Kidney epithelial cell (primary cell): Measurements from ENCODE around the gene PDCD6IP. TPM values are rescaled to one million over a fixed set of nuclear protein-coding genes. Genes with fewer than 3 reads are reported as not detected.
"Not testable (repeated sequence)": the region's sequence is repeated elsewhere in the genome, so short reads cannot be mapped to it uniquely, and the experiment has no call there.

ENCODE experiments used
- DNase-seq: peaks from one replicate; pipeline ENCODE4 v3.0.0-alpha.2; 2010; ENCODE audit warnings: low read depth
- H3K27me3 ChIP-seq: 2 replicates; pipeline ENCODE4 v1.6.0; 2011; ENCODE audit warnings: low read length; ENCODE audit not compliant: control insufficient read depth, insufficient read depth
- H3K36me3 ChIP-seq: 2 replicates; pipeline ENCODE4 v1.5.1; 2011; ENCODE audit warnings: low read length; ENCODE audit not compliant: control insufficient read depth, insufficient read depth
- H3K4me3 ChIP-seq: 2 replicates; pipeline ENCODE4 v1.5.1; 2011; ENCODE audit warnings: low read depth, mild to moderate bottlenecking, control low read depth, low read length
- total RNA-seq: library from RNA; depleted of rRNA; stranded (reverse); fragments of >200 nt; gene quantifications from 2 replicates; pipeline ENCODE4 v1.2.3, GENCODE V29; 2015
- TF ChIP-seq, protein P1 (sequence below): IDR thresholded peaks from 2 replicates; pipeline ENCODE4 v1.5.1; 2011; ENCODE audit warnings: mild to moderate bottlenecking, moderate library complexity, low read length, control low read depth, inconsistent platforms; ENCODE audit not compliant: insufficient read depth, poor library complexity, severe bottlenecking

Gene PDCD6IP
- total RNA-seq, 1 donor from 2014 or later, result 114 TPM

DNA sequence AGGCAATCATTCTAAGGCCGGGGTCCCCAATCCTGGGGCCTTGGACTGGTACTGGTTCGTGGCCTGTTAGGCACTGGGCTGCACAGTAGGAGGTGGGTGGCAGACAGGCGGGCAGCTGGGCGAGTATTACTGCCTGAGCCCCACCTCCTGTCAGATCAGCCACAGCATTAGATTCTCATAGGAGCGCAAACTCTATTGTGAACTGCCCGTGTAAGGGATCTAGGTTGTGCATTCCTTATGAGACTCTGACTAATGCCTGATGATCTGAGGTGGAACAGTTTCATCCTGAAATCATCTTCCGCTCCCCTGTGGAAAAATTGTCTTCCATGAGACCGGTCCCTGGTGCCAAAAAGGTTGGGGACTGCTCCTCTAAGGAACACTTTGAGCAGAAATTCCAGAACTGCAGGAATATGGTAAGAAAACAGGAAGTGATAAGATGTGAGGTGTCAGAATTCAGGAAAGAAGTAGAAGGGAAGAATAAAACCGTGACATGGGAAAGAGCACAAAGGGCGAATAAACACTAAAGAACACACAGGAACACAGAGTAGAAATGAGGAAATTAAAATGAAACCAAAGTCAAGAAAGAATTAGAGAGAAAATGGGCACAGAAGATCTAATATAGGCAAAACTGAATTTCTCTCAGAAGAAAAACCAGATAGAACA lies 57.6 kb downstream of the PDCD6IP start:
- peak; percentile 21 for DNase-seq
- no peaks in the 10 kb centered on the region for H3K36me3 ChIP-seq
- H3K27me3 ChIP-seq, result no peaks in the 10 kb centered on the region
- no peak overlapping the region for H3K4me3 ChIP-seq
- TF ChIP-seq, protein P1, sequence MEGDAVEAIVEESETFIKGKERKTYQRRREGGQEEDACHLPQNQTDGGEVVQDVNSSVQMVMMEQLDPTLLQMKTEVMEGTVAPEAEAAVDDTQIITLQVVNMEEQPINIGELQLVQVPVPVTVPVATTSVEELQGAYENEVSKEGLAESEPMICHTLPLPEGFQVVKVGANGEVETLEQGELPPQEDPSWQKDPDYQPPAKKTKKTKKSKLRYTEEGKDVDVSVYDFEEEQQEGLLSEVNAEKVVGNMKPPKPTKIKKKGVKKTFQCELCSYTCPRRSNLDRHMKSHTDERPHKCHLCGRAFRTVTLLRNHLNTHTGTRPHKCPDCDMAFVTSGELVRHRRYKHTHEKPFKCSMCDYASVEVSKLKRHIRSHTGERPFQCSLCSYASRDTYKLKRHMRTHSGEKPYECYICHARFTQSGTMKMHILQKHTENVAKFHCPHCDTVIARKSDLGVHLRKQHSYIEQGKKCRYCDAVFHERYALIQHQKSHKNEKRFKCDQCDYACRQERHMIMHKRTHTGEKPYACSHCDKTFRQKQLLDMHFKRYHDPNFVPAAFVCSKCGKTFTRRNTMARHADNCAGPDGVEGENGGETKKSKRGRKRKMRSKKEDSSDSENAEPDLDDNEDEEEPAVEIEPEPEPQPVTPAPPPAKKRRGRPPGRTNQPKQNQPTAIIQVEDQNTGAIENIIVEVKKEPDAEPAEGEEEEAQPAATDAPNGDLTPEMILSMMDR, result no peak

DNA sequence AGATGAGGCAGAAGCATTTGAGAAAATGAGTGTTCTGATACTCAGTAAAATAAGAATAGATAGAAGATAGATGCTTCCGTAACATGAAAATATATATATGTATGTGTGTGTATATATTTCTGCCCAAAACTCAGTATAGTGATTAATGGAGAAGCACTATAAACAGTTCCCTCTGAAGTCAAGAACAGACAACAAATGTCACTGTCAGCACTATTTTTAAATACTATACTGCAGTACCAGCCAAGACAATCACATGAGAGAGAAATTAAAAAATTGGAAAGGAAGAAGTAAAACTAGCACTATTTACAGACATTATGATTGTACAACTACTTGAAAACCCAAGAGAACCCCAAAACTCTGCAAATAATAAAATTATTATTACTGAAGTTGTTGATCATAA lies 59.3 kb downstream of the PDCD6IP start:
- H3K36me3 ChIP-seq, DNase-seq, H3K4me3 ChIP-seq, H3K27me3 ChIP-seq: not testable (repeated sequence)

DNA sequence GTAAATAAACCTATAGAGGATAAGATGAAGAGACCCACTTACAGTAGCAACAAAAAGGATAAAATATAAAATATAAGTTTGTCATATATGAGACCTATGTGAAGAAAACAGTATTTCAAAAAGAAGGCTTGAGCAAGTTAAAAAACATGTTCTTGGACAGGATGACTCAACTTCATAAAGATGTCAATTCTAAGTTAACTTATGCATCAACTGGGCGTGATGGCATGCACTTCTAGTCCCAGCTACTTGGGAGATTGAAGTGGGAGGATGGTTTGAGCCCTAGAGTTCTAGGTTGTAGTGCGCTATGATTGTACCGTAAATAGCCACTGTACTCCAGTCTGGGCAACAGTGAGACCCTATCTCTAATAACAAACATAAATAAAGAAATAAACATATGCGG lies 59.7 kb downstream of the PDCD6IP start:
- Histone ChIP-seq H3K27me3 (no peaks in the 10 kb centered on the region), H3K36me3 (no peaks in the 10 kb centered on the region), H3K4me3 (no peak overlapping the region)
- TF ChIP-seq, protein P1, result no peak
- DNase-seq, result no peak

DNA sequence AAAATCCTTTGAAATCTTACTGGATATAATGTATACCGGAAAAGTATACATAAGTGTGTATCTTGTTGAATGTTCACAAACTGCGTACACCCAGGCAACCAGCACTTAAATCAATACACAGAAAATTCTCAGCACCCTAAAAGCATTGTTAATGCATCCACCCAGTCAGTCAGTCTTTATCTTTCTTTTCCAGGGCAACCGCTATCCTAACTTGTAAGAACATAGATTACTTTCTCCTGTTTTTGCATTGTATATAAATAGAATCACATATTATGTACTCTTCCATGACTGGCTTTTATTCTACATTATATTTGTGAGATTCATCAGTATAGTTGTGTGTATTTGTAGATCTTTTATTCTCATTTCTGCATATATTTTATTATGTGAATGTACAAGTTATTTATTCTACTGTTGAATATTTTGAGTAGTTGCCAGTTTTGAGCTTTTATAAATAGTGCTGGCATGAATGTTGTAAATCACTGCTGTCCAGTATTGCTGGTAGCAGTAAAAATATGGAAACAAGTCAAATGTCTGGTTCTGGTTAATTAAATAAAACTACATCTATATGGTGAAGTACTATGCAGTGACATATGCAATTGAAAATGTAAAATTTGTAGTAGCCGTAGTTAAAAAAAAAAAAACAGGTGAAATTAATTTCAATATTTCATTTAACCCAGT lies 62.1 kb downstream of the PDCD6IP start:
- TF ChIP-seq, protein P1, result no peak
- Histone ChIP-seq H3K4me3 (no peak overlapping the region), H3K27me3 (no peaks in the 10 kb centered on the region), H3K36me3 (peaks cover 2% of the 10 kb centered on the region)
- no peak for DNase-seq

DNA sequence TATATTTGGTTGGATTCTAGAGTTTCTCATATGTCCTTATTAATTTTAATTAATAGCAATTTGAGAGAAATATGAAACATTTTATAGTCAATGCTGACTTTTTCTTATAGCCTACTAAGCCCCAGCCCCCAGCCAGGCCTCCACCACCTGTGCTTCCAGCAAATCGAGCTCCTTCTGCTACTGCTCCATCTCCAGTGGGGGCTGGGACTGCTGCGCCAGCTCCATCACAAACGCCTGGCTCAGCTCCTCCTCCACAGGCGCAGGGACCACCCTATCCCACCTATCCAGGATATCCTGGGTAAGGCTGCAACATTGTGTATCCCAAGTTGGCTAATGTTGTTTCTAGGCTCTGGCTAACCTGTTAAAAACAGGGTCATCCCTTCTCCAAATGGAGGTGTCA lies 66.7 kb downstream of the PDCD6IP start:
- Histone ChIP-seq H3K27me3 (no peaks in the 10 kb centered on the region), H3K36me3 (peaks cover 2% of the 10 kb centered on the region), H3K4me3 (no peak overlapping the region)
- DNase-seq, result no peak
- TF ChIP-seq, protein P1, result no peak

DNA sequence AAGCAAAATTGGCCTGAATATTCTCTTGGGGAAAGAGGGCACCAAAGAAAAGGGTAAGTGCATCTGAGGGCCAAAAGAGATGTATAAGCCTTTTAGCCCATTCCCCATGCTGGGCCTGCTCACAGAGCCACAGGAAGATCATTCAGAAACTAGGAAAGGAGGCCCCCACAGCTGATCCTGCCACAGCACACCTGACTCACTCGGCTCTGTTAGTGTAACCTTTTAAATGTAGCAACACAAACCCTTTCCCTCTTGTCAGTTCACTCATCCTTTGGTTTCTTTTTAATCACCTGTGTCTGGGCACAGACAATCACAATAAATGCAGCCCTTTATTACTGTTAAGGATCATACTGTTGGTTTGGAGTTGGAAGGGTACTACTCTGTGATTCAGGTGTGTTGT lies 69.9 kb downstream of the PDCD6IP start:
- peaks cover 2% of the 10 kb centered on the region for H3K36me3 ChIP-seq
- TF ChIP-seq, protein P1, result no peak
- H3K27me3 ChIP-seq, result no peaks in the 10 kb centered on the region
- DNase-seq, result no peak
- H3K4me3 ChIP-seq, result no peak overlapping the region
